ENCODE results near the gene ARMH3. TPM values are rescaled to one million over a fixed set of nuclear protein-coding genes. Genes with fewer than 3 reads are reported as not detected.
A peak's percentile ranks its signal among the peaks of the same experiment; 100 is the strongest.

ARMH3 gene
- total RNA-seq, 6 experiments from 2014 or later: 18.0 to 21.7 (median 18.8) TPM

GRCh38 chr10:101840102-101840684, 215.8 kb downstream of the ARMH3 start:
- no peaks in the 10 kb centered on the region for H3K9me3 Mint-ChIP-seq
- peak overlapping the region; percentile 86 for H3K4me3 Mint-ChIP-seq
- peaks cover 29% of the 10 kb centered on the region for H3K4me1 Mint-ChIP-seq (ENCODE audit: low read depth)
- no peak for TF ChIP-seq CTCF (IDR thresholded peaks at IDR 0.05)
- DNase-seq: peak; percentile 31
- H3K27ac Mint-ChIP-seq: peak overlapping the region; percentile 71
- H3K27me3 Mint-ChIP-seq (ENCODE audit: insufficient read depth): peaks cover 4% of the 10 kb centered on the region
- no peaks in the 10 kb centered on the region for H3K36me3 Mint-ChIP-seq (ENCODE audit: low read depth)

GRCh38 chr10:101839416-101840063, 216.4 kb downstream of the ARMH3 start:
- DNase-seq: no peak
- peaks cover 4% of the 10 kb centered on the region for H3K27me3 Mint-ChIP-seq (ENCODE audit: insufficient read depth)

DNA sequence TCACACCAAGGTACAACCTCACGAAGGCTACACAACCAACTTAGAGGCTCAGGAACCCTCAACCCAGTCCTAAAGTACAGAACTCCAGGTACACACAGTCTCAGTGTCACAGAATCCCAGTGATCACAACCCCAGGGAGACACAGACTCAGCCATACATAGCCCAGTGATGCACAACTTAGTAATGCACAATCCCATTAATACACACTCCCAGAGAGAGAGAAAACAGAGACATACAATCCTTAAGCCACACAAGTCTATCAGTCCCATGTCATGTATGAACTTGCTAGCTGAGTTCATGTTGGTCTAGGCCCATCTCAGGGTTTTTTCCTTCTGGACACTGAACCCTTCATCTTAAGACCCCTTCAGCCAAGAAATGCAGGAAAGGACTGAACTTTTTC, 217.0 kb downstream of the ARMH3 start:
- Mint-ChIP-seq H3K4me3 (peak overlapping the region; percentile 86), H3K36me3 (ENCODE audit: low read depth) (no peaks in the 10 kb centered on the region), H3K27ac (peak overlapping the region; percentile 18; the same call in 1 of the 2 replicates), H3K9me3 (no peaks in the 10 kb centered on the region), H3K27me3 (ENCODE audit: insufficient read depth) (peaks cover 4% of the 10 kb centered on the region), H3K4me1 (ENCODE audit: low read depth) (peaks cover 29% of the 10 kb centered on the region)
- DNase-seq: no peak
- no peak for TF ChIP-seq CTCF (IDR thresholded peaks at IDR 0.05)

More at GRCh38 chr10:101839416-101840063, 216.4 kb downstream of the ARMH3 start:
- peaks cover 29% of the 10 kb centered on the region for H3K4me1 Mint-ChIP-seq (ENCODE audit: low read depth)
- H3K36me3 Mint-ChIP-seq (ENCODE audit: low read depth): no peaks in the 10 kb centered on the region
- no peak for TF ChIP-seq CTCF (IDR thresholded peaks at IDR 0.05)
- H3K9me3 Mint-ChIP-seq: no peaks in the 10 kb centered on the region
- peak overlapping the region; percentile 86 for H3K4me3 Mint-ChIP-seq
- H3K27ac Mint-ChIP-seq: peak overlapping the region; percentile 18; the same call in 1 of the 2 replicates

DNA sequence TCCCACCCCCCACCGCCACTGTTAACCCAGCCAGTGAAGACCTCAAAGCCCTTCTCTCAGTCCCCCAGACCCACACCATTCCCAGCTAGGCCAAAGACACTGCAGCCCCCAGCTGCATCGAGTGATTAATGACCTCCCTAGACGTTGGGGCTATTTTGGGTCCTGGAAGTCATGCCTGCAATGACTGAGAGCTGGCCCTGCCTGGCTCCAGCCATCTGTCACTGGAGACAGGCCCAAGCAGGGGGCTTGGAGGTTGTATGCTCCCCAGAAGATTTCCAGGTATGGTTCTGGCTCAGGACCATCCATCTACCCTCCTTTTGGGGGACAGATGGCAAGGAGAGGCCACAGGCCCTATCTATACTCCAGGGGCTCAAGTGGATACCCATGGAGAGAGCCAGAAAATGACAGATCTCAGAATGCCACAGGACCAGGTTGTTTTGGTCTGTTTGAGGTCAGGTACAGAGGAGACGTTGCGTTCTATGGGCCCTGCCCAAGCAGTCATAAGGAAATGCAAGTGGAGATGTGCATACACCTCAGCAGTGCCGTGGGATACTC, 217.5 kb downstream of the ARMH3 start:
- DNase-seq: no peak
- Mint-ChIP-seq H3K27me3 (ENCODE audit: insufficient read depth) (peaks cover 4% of the 10 kb centered on the region), H3K27ac (no peak overlapping the region), H3K4me3 (no peak overlapping the region; the same call in 1 of the 2 replicates), H3K36me3 (ENCODE audit: low read depth) (no peaks in the 10 kb centered on the region), H3K4me1 (ENCODE audit: low read depth) (peaks cover 29% of the 10 kb centered on the region), H3K9me3 (no peaks in the 10 kb centered on the region)
- no peak for TF ChIP-seq CTCF (IDR thresholded peaks at IDR 0.05)

DNA sequence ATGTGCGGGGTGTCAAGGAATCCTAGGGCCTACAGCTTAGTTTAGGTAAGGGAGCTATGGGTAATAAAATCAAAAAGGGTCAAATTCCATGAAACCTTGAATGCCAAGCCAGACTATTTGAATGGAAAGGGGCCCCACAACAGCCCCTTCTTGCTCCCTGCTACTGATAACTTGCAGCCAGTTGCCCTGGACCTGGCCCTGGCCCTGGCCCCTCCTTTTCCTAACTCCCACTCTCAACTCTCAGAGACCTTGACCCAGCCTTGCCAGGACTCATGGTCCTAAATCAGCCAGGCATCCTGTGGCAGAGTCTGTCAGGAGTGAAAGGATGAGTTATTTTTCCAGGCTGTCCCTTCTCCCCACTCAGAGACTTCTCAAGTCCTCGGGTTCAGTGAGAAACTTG, 218.2 kb downstream of the ARMH3 start:
- peaks cover 1% of the 10 kb centered on the region; the same call in 1 of the 2 replicates for H3K27me3 Mint-ChIP-seq (ENCODE audit: insufficient read depth)
- DNase-seq: no peak
- no peak overlapping the region for H3K4me3 Mint-ChIP-seq
- H3K9me3 Mint-ChIP-seq: no peaks in the 10 kb centered on the region
- no peak overlapping the region for H3K27ac Mint-ChIP-seq
- no peak for TF ChIP-seq CTCF (IDR thresholded peaks at IDR 0.05)
- peaks cover 29% of the 10 kb centered on the region for H3K4me1 Mint-ChIP-seq (ENCODE audit: low read depth)
- H3K36me3 Mint-ChIP-seq (ENCODE audit: low read depth): no peaks in the 10 kb centered on the region
